ENCODE measurements around the gene MACF1.
A peak's percentile ranks its signal among the peaks of the same experiment; 100 is the strongest.
"Not testable (repeated sequence)": the region's sequence is repeated elsewhere in the genome, so short reads cannot be mapped to it uniquely, and the experiment has no call there.

The MACF1 gene

DNA sequence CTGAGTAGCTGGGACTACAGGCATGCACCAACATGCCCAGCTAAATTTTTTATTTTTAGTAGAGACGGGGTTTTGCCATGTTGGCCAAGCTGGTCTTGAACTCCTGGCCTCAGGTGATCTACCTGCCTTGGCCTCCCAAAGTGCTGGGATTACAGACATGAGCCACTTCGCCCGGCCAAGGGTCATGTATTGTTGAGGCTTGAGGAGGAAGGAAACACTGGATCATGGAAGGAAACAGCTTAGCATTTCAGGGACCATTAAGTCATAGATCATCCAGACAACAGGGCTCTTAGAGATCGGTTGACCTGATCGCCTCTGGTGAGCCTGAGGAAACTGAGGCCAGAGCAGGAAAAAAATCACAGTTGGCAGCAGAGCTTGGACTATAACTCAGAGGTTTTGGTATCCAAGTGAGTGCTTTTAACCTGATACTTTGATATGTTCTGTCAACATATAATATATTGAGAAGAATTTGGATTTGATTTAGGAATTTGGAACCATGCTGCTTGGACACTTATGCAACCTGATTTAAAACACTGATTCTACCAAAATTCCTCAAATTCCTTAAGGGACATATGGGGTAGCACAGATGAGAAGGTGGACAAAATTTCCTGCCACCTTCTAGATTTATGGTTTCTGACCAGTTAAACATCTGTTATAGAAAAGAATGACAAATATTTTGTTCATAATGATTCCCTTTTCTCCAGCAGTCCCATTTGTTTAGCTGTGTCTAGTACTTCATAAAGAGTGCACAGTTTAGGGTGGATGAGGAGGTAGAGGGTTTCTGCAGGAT lies 273.8 kb downstream of the MACF1 start:
- DNase-seq, result no peak

DNA sequence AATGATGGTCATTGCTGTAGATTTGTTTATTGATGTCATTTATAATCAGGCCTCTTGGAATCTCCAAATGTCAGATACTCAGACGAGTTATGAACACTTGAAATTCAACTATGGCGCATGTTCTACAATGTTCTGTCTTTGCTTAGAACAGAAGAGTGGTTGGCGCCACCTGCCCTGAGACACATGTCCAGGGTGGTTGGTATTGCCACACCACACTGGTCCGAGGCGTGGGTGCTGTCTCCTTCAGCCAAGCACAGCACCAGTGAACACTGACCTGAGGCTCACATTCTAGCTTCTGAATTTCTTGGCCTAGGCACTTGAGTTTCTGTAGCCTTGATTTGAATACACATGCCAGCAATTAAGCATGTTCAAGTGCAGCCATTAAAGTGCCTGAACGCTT lies 276.8 kb downstream of the MACF1 start:
- DNase-seq, result no peak

DNA sequence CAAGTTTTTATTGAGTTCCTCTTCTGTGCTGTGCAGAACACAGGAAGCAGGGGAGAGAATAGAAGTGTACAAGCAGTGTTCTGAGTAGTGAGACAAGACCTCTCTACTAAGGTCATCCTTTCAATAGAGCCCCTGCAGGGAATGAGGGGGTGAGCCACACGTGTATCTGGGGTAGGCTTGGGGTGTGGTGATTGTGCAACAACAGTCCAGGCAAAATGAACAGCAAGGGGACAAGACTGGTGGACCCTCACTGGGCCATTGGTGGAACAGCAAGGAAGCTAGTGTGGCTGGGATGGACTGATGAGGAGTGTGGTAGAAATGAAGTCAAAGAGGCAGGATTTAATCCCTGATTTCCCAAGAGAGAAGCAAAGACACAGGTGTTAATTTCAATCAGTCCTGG lies 278.8 kb downstream of the MACF1 start:
- DNase-seq, result no peak

DNA sequence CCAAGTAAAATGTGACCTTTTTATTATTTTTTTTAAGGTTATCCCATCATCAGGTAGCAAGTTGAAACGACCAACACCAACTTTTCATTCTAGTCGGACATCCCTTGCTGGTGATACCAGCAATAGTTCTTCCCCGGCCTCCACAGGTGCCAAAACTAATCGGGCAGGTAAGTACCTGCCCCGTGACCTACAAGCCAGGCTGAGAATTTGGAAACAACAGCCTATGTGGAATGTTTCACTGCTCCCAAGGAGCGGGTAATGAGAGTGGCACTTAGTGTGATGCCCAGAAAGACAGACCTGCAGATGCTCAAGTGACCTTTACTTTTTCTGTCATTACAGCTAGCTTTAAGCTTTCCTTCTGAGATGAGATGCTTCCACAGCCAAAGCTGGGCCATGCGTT lies 280.1 kb downstream of the MACF1 start:
- DNase-seq, result no peak

DNA sequence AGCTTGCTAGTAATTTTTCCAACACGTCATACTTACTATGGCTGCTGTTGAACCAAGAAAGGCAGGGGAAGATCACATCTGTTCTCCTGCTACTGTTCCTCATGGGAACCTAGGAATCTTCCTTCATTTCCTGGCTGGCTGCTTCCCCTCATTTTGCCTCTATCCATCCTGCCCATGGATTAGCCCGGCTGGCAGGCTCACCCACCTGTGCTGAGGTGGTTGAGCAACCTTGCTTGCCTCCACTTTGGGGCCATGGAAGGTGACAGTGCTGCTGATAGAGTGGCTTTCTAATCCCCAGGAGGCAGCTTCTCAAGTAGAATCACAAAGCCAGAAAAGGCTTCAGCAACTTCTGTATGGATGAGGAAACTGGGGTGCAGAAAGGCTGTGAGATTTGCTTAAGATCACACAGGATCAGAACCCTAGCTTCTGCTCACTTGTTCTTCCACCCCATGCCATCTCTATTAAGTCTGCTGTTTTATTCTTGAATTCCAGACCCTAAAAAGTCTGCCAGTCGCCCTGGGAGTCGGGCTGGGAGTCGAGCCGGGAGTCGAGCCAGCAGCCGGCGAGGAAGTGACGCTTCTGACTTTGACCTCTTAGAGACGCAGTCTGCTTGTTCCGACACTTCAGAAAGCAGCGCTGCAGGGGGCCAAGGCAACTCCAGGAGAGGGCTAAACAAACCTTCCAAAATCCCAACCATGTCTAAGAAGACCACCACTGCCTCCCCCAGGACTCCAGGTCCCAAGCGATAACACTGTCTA lies 280.7 kb downstream of the MACF1 start:
- DNase-seq, result no peak

DNA sequence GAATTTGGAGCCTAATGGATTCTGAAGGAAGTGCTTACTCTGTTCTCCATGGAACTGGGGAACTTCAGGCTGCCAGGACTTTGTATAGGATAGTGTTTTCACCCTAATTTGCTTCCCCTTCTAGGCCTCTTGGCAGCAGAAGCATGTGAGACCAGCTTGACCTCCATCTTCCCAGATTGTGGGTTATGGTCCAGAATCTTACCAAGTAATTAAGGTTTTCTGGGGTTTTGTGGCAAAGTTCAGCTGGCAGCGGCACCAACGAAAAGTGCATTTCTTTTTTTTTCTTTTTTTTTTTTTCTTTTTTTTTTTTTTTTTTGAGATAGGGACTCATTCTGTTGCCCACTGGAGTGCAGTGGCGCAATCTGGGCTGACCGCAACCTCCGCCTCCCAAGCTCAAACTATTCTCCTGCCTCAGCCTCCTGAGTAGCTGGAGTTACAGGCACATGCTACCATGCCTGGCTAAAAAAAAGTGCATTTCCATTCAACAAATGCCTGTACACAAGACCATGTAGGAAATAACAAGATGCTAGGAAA lies 283.6 kb downstream of the MACF1 start:
- DNase-seq, result no peak

DNA sequence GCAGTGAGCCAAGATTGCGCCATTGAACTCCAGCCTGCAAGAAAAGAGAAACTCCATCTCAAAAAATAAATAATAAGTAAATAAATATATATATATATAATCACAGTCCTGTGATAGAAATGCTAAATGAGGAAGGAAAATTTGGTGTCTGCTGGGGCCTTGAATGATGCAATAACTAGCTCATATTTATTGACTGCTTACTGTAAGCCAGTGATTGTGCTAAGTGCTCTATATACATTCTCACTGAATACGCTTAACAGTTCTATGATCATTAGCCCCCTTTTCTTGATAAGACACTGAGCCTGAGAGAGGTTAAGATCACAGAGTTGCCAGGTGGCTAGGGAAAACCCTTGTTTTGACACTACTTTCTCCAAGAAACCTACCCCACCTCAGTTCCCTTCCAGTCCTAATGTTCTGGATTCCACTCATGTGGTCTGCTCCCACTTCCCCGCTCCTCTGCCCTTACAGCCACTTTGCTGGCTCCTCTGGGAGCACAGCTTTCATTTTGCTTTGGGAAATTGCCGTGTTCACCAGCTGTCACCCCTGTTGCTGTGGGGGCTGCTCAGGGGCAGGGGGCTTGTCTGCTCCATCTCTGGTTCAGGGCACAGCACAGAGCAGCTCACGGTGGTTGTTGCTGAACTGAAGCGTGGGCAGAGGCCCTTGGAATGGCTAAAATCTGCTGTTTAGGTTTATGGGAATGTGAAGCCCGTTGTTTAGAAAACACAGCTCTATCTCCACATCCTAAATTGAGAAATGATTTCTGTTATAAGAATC lies 284.5 kb downstream of the MACF1 start:
- DNase-seq, result no peak

DNA sequence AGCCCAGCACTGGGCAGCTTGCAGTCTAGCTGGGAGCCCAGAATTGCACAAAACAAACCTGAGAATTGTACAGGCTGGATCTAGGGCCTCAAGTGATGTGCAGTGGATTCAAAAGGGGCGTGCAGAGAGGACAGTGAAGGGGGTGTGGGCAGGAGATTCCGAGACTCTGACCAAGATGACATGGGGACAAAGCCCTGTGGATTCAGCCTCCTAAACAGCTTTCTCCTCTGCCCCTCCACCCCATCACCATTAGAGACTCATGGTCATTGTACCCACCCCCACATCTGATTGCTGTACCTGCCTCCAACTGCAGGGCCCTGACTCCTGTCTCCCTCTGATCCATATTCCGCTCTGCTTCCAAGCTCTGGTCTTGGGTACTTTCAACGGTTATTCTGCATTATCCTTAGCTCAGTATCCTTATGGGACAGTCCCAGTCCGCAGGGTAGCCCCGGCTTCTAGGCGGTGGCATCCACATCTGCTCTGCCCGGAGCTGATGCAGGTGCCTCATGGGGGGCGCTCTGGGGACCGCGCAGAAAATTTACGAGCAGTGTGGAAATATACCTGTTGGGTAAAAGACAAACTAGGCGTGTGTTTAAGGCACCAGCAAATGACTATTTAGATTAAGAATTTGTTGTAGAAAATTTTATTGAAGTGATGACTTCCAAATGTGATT lies 285.2 kb downstream of the MACF1 start:
- no peak for DNase-seq

DNA sequence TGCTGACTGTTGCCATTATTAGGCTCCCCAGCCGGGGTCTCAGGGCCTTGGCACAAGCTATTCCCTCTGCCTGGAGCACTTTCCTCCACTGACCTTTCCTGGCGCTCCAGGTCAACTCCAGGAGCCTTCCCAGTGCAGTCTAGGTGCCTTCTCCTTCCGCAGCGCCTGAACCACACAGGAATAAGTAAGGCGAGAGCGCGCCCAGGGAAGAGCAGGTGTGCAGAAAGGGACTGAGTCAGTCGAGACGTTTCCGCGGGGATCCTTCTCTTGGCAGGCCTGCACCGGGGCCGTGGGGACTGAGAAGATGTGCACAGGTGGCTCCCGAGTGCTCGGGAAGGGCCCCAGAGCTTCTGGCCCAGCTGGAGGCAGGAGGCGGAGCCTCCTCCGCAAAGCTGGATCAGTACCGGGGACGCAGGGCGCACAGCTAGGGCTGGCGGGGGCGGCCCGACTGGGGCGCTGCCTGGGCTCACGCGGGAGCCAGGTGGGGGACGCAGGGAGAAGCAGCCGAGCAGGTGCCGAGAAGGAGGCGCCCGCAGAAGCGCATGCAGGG lies 286.2 kb downstream of the MACF1 start:
- DNase-seq, result no peak

DNA sequence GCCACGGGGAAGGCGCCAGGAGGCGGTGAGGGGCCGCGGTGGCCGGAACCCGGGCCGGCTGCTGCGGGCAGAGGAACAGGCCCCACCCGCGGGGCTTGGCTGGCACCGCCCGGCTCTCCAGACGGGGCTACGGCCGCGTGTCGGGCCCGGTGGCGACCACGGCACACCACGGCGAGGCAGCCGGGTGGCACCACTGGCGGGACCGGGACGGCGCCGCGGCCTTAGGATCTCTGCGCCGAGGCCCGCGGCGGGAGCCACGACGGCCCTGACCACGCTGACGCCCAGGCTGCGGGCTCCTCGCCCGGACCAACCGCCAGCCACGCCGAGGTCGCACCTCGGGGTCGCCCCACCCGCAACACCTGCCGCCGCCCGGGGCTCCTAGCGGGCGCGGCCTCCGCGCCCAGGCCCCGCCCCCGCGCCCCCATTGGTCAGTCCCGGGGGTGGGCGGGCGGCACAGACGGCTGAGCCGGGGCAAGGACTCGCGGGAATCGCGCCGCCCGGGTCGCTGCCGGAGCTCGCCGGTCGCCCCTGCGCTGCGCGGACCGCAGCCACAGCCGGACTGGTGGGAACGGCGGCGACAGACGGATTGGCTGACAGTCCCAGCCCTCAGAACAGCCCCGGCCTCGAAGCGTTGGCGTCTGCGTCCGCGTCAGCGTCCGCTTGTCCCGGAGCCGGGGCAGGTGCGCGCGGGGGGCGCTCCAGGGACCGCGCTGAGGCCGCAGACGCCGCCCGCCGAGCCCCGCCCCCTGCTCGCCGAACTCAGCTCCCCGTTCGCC lies 286.8 kb downstream of the MACF1 start, which contains the start of gene BMP8A:
TSS of gene BMP8A (plus strand) at position 491 of the 776 bp plus-strand sequence. CDS start 356 bp downstream, outside the sequence.
- DNase-seq, result peak; percentile 51

DNA sequence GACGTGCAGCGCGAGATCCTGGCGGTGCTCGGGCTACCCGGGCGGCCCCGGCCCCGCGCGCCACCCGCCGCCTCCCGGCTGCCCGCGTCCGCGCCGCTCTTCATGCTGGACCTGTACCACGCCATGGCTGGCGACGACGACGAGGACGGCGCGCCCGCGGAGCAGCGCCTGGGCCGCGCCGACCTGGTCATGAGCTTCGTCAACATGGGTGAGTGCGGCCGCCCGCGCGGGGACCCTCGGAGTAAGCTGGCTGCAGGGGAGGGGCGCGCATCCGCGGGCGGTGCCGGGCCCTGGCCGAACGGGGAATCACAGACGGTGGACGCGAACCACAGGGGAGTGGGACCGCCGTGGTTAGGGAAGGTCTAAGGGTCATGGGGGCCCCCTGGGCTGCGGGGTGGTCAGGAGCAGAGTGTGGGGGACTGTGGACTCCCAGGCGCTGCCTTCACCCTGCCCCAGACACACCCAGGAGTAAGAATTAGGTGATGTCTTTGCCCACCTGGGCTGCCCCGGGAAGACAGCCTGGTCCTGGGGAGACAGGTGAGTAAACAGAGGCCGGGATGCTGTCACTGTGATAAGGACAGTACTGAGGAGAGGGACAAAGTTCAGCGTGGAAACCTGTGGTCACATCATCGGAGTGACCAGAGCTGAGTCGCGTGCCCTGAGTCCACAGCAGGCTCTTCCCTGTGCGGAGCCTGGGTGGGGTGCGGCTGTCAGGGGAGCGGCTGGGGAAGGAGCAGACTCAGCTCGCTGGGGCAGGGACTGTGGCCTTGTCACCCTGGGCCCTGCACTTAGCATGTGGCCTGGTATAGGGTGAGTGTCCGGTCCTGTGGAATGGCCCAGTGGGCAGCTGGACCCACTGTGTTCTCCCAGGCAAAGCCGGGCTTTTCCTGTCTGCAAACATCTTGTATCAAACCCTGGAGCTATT lies 287.9 kb downstream of the MACF1 start:
- not testable (repeated sequence) for DNase-seq

DNA sequence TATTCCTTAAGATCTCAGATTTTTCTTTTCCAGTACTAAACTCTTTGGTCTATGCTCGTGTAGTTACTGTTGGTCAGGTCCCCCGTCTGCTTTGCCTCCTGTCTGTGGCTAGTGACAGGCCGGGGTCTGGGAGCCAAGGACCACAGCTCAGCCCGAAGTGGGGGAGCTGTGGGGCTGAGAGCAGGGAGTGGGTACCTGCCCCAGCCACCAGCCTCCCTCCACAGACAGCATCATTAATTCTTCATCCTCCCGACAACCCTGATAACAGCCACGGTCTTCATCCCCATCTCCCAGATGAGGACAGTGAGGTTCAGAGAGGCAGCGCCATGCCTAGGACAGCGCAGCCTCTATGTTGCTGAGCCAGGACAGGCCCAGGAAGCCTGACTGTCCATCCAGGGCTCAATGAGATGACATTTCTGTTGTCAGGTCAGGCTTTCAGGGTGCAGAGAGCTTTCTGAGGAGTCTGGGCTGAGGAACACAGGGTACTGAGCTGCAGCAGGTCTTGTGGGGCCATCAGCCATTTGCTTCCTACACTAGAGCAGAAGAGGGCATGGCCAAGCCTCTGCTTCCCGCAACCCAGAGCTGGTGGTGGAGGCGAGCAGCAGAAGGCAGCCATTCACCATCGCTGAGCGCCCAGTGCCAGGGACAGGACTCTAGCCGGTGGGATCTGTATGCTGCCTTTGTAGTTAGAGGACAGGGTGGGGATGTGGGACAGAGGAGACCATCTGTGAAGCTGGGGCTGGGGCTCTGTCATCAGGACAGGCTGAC lies 288.7 kb downstream of the MACF1 start:
- not testable (repeated sequence) for DNase-seq

DNA sequence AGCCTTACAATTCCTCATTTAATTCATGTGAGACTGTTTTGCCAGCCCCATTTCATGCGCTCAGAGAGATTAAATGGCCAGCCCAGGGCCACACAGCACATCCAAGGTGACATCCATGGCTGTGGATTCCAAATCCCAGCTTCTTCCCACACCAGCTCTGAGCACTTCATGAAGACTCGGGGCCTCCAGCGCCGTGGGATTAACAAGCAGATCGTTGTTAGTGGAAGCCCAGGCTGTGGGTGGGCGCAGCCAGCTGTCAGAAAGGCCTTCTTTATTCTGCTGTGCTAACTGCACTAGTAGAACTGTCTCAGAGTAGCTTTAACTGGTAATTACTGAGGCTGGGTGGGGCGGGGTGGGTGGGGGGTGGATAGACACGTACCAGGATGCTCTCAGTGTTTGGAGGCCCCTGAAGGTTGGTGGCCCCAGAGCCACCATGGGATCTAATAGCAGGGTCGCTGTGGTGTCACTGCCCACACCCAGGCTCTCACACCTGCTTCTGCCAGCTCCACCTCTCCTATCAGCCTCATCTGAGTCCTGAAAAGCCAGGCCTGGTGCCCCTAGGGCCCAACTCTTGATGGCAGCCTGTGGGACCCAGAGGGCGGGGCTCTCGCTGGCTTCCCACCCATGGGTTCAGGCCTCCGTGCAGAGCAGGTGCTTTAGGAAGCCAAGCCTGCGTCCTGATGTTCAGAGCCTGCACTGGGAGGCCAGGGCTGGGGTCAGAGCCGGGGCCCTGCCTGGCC lies 290.3 kb downstream of the MACF1 start:
- DNase-seq, result no peak

DNA sequence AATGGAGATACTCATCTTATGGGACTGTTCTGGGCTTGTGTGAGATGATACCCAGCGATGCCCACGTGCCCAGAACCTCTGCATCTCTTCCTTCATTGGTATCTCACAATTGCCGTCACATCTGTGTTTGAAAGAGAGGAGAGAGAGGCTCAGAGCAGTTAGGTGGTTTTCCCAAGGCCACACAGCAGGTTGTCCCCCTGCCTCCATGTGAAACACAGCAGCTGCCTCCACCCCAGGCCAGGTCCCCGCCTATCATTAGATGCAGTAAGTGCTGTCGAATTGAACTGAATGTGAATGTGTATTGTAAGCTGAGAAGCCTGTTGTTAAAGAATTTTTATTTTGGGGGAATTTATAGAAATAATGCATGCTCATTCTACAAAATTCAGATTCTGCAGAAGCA lies 292.0 kb downstream of the MACF1 start:
- DNase-seq, result not testable (repeated sequence)

DNA sequence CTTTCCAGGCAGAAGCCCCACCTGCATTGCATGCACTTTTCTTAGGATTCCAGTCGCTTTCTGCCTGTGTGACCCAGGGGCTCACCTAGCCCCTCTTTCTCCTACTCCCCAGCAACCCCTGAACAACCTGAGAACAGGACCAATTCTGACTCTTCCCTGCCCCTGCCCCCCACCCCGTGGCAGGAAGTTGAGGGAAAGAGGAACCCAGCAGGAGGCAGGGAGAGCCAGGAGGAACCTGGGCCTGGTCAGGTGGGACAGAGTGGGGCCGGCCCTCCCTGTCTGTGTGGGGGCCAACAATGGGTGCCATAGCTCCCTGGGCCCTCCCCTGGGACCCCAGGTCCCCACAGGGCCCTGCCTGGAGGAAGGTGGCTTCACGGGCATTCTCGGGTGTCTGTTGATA lies 293.1 kb downstream of the MACF1 start:
- DNase-seq, result no peak

DNA sequence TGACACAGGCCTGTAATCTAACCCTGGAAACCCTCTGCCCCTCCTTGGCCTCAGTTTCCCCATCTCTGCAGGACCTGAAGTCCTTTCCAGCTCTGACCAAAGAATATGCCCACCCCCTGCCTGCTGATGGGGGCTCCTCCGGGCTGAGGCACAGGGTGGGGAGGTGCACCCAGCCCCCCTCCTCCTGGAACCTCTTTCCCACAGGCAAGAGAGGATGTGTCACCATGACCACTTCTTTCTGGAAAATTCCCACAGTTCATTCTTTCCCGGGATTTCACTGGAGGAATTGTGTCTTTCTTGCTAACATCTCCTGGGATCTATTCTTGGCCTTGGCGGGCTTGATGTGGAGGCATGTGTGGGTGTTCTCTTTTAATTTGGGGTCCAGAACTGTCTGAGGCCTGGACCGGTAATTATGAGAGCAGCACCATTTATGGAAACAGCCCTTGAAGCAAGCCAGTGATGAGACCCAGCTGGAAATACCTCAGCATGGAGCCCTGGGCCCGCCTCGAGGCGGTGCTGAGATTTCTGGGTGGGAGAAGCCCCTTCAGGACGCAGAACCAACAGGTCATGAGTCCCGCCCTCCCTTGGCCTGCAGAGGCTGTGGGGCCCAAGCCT lies 293.7 kb downstream of the MACF1 start:
- not testable (repeated sequence) for DNase-seq

DNA sequence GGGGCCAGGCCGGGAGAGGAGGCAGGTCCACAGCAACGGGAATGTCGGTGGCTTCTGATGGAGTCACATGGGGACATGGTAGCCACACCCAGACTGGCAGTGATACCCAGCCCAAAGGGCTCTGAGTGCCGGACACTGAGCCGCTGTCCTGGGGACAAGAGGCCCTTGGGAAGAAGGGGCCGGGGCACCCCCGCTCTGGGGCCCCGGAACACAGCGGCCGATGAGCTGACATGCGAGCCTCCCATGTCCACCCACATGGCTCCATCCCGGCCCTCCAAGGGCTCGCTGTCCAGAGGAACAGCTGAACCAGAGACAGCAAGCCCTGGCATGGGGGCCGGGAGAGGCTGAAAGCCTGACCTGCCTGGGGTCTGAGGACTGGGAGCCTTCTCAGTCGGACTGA lies 294.3 kb downstream of the MACF1 start:
- not testable (repeated sequence) for DNase-seq

DNA sequence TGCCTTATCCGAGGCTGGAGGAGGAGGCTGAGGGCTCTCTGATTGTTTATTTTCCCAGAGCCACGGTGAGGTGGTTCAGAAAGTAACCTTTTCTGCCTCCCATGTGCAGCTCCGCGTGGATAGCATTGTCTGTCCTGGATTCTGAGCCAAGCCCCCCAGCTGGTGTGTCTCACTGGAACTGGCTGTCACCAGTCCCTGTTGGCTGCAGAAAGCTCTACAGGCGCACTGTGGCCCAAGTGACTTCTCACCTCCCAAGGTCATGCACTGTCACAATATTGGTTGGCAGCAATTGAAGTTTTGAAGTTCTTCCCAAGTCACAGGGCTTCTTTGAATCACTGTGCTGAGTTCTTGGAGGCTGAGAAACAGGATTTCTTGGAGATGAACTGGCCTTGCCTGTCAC lies 295.2 kb downstream of the MACF1 start:
- DNase-seq, result no peak

All from activated T-cell treated with anti-CD3 and anti-CD28 coated beads for 4 hours (primary cell).